HG03342 (cell line): ENCODE results near the gene SLC4A5.

Source experiments
- ATAC-seq: cut with Tn5 transposase; IDR thresholded peaks from one replicate; pipeline ENCODE4 v1.9.1; 2021; ENCODE audit warnings: mild to moderate bottlenecking, moderate library complexity; ENCODE audit not compliant: unreplicated experiment

Gene SLC4A5, protein sequence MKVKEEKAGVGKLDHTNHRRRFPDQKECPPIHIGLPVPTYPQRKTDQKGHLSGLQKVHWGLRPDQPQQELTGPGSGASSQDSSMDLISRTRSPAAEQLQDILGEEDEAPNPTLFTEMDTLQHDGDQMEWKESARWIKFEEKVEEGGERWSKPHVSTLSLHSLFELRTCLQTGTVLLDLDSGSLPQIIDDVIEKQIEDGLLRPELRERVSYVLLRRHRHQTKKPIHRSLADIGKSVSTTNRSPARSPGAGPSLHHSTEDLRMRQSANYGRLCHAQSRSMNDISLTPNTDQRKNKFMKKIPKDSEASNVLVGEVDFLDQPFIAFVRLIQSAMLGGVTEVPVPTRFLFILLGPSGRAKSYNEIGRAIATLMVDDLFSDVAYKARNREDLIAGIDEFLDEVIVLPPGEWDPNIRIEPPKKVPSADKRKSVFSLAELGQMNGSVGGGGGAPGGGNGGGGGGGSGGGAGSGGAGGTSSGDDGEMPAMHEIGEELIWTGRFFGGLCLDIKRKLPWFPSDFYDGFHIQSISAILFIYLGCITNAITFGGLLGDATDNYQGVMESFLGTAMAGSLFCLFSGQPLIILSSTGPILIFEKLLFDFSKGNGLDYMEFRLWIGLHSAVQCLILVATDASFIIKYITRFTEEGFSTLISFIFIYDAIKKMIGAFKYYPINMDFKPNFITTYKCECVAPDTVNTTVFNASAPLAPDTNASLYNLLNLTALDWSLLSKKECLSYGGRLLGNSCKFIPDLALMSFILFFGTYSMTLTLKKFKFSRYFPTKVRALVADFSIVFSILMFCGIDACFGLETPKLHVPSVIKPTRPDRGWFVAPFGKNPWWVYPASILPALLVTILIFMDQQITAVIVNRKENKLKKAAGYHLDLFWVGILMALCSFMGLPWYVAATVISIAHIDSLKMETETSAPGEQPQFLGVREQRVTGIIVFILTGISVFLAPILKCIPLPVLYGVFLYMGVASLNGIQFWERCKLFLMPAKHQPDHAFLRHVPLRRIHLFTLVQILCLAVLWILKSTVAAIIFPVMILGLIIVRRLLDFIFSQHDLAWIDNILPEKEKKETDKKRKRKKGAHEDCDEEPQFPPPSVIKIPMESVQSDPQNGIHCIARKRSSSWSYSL

DNA sequence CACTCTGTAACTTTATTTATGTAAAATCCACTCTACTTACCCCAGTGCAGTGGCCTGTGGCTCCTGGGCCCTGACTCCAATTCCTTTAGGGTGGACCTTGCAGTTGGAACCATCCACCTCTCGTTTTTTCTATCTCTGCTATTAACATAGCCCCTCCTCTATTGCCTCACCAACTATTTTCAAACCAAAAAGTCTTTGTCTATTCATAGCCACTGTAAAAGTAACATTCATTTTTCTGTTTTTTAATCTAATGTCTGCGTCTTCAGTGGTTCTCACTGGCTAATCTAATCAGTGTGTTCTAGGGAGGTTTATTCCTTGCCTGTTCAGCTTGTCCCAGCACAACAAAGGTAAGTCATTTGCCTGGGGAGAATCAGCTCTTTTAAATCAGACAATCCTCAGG lies at the start of gene SLC4A5:
Gene SLC4A5, minus strand, starts transcription at position 101 of the 400 bp plus-strand sequence. CDS start 28,393 bp downstream, outside the sequence.
- no peak for ATAC-seq

- no peak for ATAC-seq
Measured at GRCh38 chr2:74392449-74392743, 49.2 kb upstream of the SLC4A5 start.

- ATAC-seq, result peak; percentile 60
Measured at GRCh38 chr2:74391580-74392448, 48.6 kb upstream of the SLC4A5 start.

DNA sequence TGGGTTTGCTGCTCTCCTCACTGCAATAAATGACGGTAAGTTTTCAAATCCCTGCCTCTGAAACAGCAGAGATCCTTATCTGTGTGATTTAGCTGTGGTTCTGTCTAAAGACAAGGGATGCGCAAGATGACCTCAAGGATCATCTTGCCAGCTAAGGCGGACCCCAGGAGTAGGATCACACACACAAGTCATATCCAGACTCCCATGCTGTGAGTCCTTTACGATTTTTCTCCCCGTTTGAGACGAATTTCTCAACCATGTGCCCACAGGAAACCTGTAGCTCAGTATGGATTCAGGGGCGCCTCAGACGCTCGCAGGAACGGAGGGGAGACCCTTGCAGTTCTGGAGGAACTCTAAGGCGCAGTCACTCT lies 48.0 kb upstream of the SLC4A5 start:
- ATAC-seq, result no peak

- no peak for ATAC-seq
Measured at GRCh38 chr2:74390606-74391005, 47.4 kb upstream of the SLC4A5 start.

- no peak for ATAC-seq
Measured at GRCh38 chr2:74387346-74387745, 44.1 kb upstream of the SLC4A5 start.

GRCh38 chr2:74385396-74385795 lies 42.2 kb upstream of the SLC4A5 start:
- no peak for ATAC-seq

DNA sequence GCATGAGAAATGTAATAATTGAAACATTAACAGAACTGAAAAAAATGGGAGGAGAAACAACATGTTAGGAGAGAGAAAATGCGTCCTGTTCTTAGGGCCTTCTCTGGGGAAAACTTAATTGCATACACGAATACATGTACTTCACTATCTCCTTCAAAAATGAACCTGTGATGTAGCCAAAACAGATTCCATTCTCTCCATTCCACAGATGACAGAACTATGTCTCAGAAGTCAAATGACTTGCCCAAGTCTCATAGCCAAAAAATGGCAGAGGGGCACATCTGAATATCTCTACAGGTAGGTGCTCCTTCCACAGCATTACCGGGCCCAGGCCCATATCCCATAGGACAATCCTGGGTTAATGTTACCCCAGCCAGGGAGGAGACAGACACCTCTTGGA lies 40.8 kb upstream of the SLC4A5 start:
- ATAC-seq, result no peak

GRCh38 chr2:74383254-74383653 lies 40.0 kb upstream of the SLC4A5 start:
- no peak for ATAC-seq

DNA sequence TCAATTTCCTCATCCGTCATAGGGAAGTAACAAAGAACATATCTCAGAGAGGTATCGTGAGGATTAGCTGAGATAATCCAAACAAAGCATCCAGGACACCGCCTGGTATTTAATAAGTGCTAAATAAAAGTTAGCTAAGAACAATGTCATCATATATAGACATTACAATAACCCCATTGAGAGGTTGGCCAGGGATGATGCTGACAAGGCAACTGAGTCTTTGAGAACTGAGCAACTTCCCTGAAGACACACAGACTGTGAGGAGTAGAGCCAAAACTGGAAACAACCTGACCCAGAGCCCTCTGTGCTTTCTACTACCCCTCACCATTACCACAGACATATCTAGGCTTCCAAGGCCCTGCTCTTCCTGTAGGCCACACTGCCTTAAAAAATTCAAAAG lies 38.5 kb upstream of the SLC4A5 start:
- no peak for ATAC-seq

- no peak for ATAC-seq
Measured at GRCh38 chr2:74379851-74380789, 36.9 kb upstream of the SLC4A5 start, which contains the start of gene DCTN1. Gene DCTN1 (minus strand): TSS chr2:74380311. CDS start chr2:74380037, 274 bp downstream.

DNA sequence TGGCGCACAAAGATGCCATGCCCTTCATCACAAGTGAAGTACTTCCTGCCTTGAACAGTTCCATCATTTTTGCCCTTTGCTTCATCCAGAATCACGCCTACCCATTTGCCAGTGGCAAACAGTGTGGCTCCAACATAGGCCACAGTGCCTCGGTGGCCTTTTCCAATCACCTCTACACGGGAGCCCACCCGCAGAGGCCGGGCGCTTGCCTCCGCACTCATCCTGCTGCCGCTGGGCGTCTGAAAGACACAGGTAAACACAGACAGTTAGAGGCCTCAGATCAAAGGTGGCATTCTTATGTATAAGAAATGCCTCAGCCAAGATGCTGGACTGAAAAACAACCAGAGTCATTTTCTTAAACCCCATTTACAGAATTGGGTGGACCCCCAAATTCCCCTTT lies 34.8 kb upstream of the SLC4A5 start:
- no peak for ATAC-seq

- ATAC-seq, result no peak
Measured at GRCh38 chr2:74375838-74376237, 32.6 kb upstream of the SLC4A5 start.

DNA sequence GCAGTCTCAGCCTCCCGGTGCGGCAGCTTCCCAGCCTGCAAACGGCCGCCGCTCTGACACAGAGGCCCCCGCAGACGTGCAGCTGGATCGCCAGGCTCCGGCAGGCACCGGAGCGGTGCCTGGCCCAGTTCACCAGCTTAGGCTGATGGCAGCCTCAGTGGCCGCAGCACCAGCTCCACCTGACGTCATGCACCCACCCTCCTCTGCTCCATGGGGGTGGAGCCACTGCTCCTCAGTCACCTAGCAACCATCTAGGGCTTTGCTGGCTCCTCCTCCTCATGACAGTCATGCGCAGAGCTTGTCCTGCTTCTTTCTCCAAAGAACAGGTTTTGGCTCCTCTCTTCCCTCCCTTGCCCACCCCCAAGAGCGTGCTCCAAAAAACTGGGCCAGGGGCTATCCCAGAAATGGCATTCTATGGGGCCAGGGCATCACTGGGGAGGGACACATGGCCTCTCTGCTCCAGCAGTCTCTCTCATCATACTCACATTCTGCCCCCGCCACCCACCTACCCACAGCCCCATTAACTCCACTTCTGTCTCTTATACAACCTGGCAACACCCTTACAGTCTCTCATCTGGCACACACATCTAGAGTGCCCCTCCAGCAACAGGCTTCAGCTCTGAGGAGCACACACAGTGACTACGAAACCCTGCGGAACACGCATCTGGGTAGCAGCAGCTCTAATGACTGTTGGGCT lies 31.4 kb upstream of the SLC4A5 start:
- no peak for ATAC-seq

DNA sequence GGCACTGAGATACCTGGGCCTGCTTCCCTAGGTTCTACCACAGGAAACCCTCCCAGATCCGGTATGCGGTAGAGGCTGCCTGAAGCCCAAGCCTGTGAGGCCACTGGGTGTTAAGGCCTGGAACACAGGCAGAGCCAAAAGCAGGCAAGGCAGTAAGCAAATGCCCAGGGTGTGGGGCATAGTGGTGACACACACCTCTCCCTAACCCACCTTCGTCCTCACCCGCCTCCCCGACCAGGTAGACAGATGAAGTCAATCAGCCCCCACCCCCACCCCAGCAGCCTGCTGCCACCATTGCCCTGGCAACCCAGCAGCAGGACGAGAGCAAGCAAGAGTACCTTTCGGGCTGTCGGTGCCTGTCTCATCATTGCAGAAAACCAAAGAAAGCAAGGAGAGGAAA lies 30.8 kb upstream of the SLC4A5 start:
- no peak for ATAC-seq

GRCh38 chr2:74373221-74373676 lies 30.0 kb upstream of the SLC4A5 start:
- ATAC-seq, result no peak

DNA sequence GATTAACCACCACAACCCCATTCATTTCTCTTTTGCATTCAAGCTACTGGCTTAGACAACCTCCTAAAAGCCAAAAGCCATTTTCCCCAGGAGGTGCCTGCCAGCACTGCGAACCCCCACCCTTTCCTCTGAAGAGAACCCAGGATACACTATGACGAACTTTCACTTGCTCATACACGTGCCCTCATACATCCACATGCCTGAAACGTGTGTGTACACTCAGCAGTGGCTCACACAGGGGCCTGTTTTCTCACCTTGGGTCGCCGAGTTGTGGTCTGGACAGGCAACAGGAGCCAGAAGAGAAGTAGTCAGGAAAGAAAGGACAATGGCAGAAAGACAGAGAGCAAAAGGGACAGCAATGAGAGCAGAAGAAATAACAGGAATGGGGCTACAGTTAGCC lies 29.5 kb upstream of the SLC4A5 start:
- ATAC-seq, result no peak

- no peak for ATAC-seq
Measured at GRCh38 chr2:74371421-74371820, 28.2 kb upstream of the SLC4A5 start.

DNA sequence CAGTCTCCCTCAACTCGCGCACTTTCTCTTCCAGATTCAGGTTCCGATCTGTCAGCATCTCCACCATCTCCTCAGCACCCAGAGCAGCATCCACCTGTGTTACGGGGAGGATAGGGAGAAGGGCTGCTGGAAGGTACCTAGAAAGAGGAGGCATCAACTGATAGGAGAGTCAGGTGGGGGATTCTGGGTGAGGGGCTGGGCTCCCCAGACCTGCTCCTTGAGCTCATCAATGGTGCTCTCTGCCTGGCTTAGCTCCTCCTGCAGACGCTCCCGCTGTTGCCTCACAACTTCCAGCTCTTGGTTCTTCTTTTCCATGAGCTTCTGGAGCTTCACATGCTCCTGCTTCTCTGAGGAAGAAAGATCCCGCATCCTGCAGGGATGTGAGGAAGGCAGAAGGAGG lies 26.8 kb upstream of the SLC4A5 start:
- ATAC-seq, result no peak
